Caco-2 (cell line): ENCODE results near the gene SLC30A3. TPM values are rescaled to one million over a fixed set of nuclear protein-coding genes. Genes with fewer than 3 reads are reported as not detected.

Source experiments
- BruUV-seq: library from RNA; stranded (reverse); fragments of 400-500 nt; replicated peaks from 2 replicates; lab custom pipeline; 2021; lab: Mats Ljungman, UMichigan
- CTCF ChIA-PET: fragments of 300-600 bp; sonication (Branson Sonifier 250); formaldehyde crosslinking; loops from one replicate; lab custom pipeline; 2022; ENCODE audit warnings: antibody characterized with exemption; lab: Charles Lee
- POLR2A ChIA-PET: fragments of 300-600 bp; sonication (Branson Sonifier 250); formaldehyde crosslinking; loops from one replicate; lab custom pipeline; 2022; ENCODE audit warnings: antibody characterized with exemption; lab: Charles Lee
- DNase-seq, 2 experiments: peaks; one replicate each; pipeline versions ENCODE4 v3.0.0 to v3.0.0-alpha.2; 2020 to 2022
- H3K27me3 ChIP-seq: replicated peaks from 2 replicates; pipeline ENCODE4 v1.6.0; 2011; ENCODE audit warnings: low read length; ENCODE audit not compliant: control insufficient read depth, insufficient read depth
- H3K36me3 ChIP-seq: 2 replicates; pipeline ENCODE4 v1.5.1; 2011; ENCODE audit warnings: low read length; ENCODE audit not compliant: control insufficient read depth, insufficient read depth
- H3K4me1 ChIP-seq: fragments of 250-450 bp; sonication (Bioruptor Pico); 2 replicates; pipeline ENCODE4 v1.5.1; 2020; ENCODE audit warnings: mild to moderate bottlenecking
- H3K4me3 ChIP-seq: 2 replicates; pipeline ENCODE4 v1.5.1; 2011; ENCODE audit warnings: low read depth, mild to moderate bottlenecking, control low read depth, low read length
- H3K9me3 ChIP-seq: fragments of 250-450 bp; sonication (Bioruptor Pico); 2 replicates; pipeline ENCODE4 v1.5.1; 2020; ENCODE audit warnings: mild to moderate bottlenecking, moderate library complexity
- H3K27ac Mint-ChIP-seq: one replicate; pipeline ENCODE4 v1.8.0; 2022; ENCODE audit warnings: mixed read lengths; ENCODE audit not compliant: unreplicated experiment
- H3K27me3 Mint-ChIP-seq: one replicate; pipeline ENCODE4 v1.8.0; 2022; ENCODE audit warnings: mixed read lengths; ENCODE audit not compliant: insufficient read depth, unreplicated experiment
- H3K36me3 Mint-ChIP-seq: one replicate; pipeline ENCODE4 v1.8.0; 2022; ENCODE audit warnings: mild to moderate bottlenecking, mixed read lengths; ENCODE audit not compliant: insufficient read depth, unreplicated experiment
- H3K4me1 Mint-ChIP-seq: one replicate; pipeline ENCODE4 v1.8.0; 2022; ENCODE audit warnings: low read depth, mixed read lengths; ENCODE audit not compliant: unreplicated experiment
- H3K4me3 Mint-ChIP-seq: one replicate; pipeline ENCODE4 v1.8.0; 2022; ENCODE audit warnings: mild to moderate bottlenecking, moderate library complexity, mixed read lengths; ENCODE audit not compliant: unreplicated experiment
- H3K9me3 Mint-ChIP-seq: one replicate; pipeline ENCODE4 v1.8.0; 2022; ENCODE audit warnings: mixed read lengths; ENCODE audit not compliant: unreplicated experiment
- CTCF ChIP-seq, 2 experiments: fragments of 200-600 bp in 1 of 2; IDR thresholded peaks; 1 replicate in 1 of 2; 2 replicates in 1 of 2; pipeline versions ENCODE4 v1.5.1 to v1.8.0; 2011 to 2022; ENCODE audit warnings: antibody characterized with exemption in 1 of 2, control low read depth in 1 of 2, inconsistent platforms in 1 of 2, low read depth in 1 of 2, low read length in 1 of 2, mild to moderate bottlenecking in 1 of 2, moderate library complexity in 1 of 2; ENCODE audit not compliant: insufficient read depth in 1 of 2, severe bottlenecking in 1 of 2, unreplicated experiment in 1 of 2
- intact Hi-C: fragments of 100-400 bp; cut with micrococcal nuclease; formaldehyde crosslinking; loops from one replicate; pipeline ENCODE4 v1.10.0; 2022; ENCODE audit not compliant: unreplicated experiment
- total RNA-seq: library from RNA; stranded (reverse); gene quantifications from 2 replicates; pipeline ENCODE4 v1.2.3, GENCODE V29; 2022

Gene SLC30A3
- total RNA-seq, 1 experiment from 2014 or later = 4.3 TPM

DNA sequence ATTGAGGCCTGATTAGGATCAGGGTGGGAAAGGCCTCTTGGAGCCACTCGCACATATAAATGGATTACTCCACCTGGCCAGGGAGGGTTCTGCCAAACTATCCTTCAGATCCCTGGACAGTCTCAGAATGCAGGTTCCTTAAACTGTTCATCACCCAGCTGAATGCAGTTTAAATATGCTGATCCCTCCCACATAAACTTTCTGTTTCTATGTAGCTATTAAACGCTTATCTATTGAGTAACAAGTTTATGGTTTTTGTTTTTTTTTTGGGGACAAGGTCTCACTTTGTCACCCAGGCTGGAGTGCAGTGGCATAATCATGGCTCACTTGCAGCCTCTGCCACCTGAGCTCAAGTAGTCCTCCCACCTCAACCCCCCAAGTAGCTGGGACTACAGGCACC lies 43.8 kb downstream of the SLC30A3 start:
- Mint-ChIP-seq H3K27me3 (no peaks in the 10 kb centered on the region), H3K36me3 (peaks cover 66% of the 10 kb centered on the region), H3K27ac (no peak overlapping the region), H3K9me3 (no peaks in the 10 kb centered on the region), H3K4me3 (peak overlapping the region; percentile 98), H3K4me1 (peaks cover 17% of the 10 kb centered on the region)
- H3K9me3 ChIP-seq = no peaks in the 10 kb centered on the region
- TF ChIP-seq CTCF (IDR thresholded peaks at IDR 0.05; ENCODE audit: insufficient read depth in 1 of 2, low read depth in 1 of 2, low read length in 1 of 2, severe bottlenecking in 1 of 2, unreplicated experiment in 1 of 2) = no peak
- H3K4me3 ChIP-seq = no peak overlapping the region
- ChIA-PET POLR2A (no interaction called here), CTCF (interaction anchor here (0.6 kb wide), 1 partner anchor 10 kb away, joined by 4 read pairs; no protein-coding TSS in a partner anchor)
- peaks cover 8% of the 10 kb centered on the region for H3K36me3 ChIP-seq
- peaks cover 16% of the 10 kb centered on the region for H3K4me1 ChIP-seq
- no peaks in the 10 kb centered on the region for H3K27me3 ChIP-seq
- no TSS peak for BruUV-seq
- intact Hi-C loops = loop anchor here (5.0 kb wide), 1 partner anchor 43 kb away; the partner anchor contains the start of gene SLC30A3
- no peak for DNase-seq

DNA sequence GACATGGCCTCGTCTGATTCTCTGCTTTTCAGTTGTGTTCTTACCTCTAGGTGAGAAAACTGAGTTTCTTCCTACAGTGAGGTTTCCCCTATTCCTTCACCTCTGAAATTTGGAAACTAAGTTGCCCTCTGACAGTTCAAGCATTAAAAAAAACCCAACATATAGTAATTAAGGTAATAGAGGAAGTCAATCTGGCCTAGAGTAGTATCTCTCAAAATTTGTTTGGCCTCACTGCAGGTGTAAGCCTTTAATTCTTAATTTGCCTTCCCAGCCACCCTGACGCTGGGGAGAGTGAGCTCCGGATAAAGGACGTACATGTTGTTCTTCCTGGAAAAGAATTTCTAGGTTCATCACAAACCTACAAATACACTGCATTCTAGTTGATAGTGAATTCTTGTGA lies 44.2 kb downstream of the SLC30A3 start:
- H3K4me1 Mint-ChIP-seq = peaks cover 20% of the 10 kb centered on the region
- TF ChIP-seq CTCF (IDR thresholded peaks at IDR 0.05; ENCODE audit: insufficient read depth in 1 of 2, low read depth in 1 of 2, low read length in 1 of 2, severe bottlenecking in 1 of 2, unreplicated experiment in 1 of 2) = no peak
- Histone ChIP-seq H3K36me3 (peaks cover 8% of the 10 kb centered on the region), H3K27me3 (no peaks in the 10 kb centered on the region), H3K4me1 (peaks cover 19% of the 10 kb centered on the region), H3K9me3 (no peaks in the 10 kb centered on the region), H3K4me3 (peak overlapping the region; percentile 88; the same call in 1 of the 2 replicates)
- H3K4me3 Mint-ChIP-seq = peak overlapping the region; percentile 98
- peaks cover 64% of the 10 kb centered on the region for H3K36me3 Mint-ChIP-seq
- POLR2A ChIA-PET = interaction anchor here (1.6 kb wide), 1 partner anchor 75 kb away, joined by 3 read pairs; no protein-coding TSS in a partner anchor
- no peak overlapping the region for H3K27ac Mint-ChIP-seq
- H3K9me3 Mint-ChIP-seq = no peaks in the 10 kb centered on the region
- no peak for DNase-seq
- CTCF ChIA-PET = interaction anchor here (0.6 kb wide), 1 partner anchor 9 kb away, joined by 4 read pairs; no protein-coding TSS in a partner anchor
- intact Hi-C loops = loop anchor here (5.0 kb wide), 1 partner anchor 44 kb away; the partner anchor contains the start of gene SLC30A3
- H3K27me3 Mint-ChIP-seq = no peaks in the 10 kb centered on the region
- no TSS peak for BruUV-seq

DNA sequence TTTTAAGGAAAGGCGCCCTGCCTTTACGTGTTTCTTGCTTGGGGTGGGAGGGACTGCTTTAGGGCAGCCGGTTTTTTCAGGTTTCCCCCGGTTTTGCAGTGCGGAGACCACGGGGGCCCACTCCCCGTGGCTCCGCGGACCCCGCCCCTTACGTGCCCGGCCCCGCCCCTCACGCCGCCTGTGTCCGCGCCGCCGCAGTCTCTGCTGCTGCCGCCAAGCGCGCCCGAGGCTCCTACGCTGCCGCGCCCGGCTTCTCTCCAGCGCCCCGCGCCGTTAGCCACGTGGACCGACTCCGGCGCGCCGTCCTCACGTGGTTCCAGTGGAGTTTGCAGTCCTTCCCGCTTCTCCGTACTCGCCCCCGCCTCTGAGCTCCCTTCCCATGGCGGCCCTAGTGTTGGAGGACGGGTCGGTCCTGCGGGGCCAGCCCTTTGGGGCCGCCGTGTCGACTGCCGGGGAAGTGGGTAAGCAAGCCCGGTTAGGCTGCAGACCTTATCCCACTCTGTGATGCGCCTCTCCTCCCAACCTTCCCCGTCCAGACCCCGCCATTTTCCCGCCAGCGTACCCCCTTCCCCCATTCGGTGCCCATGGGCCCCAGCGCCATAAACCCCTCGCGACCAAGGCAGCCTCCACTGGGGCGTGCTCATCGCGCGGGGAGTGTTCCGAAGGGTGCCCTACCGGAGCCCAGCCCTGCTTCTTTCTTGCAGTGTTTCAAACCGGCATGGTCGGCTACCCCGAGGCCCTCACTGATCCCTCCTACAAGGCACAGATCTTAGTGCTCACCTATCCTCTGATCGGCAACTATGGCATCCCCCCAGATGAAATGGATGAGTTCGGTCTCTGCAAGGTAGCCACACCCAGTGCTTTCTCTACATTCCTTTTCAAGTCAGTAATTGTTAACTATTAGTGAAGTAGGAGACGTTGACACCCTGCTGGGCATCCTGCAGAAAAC lies 45.4 kb downstream of the SLC30A3 start, which contains the start of gene CAD:
Gene CAD, plus strand, starts transcription at position 197 of the 949 bp plus-strand sequence. Its CDS starts 183 bp downstream, at position 380.
- BruUV-seq = TSS peak; percentile 15
- peak; percentile 87 to 93 for DNase-seq
- Mint-ChIP-seq H3K4me1 (peaks cover 23% of the 10 kb centered on the region), H3K27ac (peak within 1 kb of the TSS; percentile 98), H3K27me3 (no peaks in the 10 kb centered on the region), H3K4me3 (peak within 1 kb of the TSS; percentile 98), H3K36me3 (peaks cover 65% of the 10 kb centered on the region), H3K9me3 (no peaks in the 10 kb centered on the region)
- ChIA-PET CTCF (no interaction called here), POLR2A (interaction anchor here (0.5 to 1.6 kb wide), 3 partner anchors 76 to 131 kb away, joined by 3 read pairs; partner anchors contain the start of gene KHK)
- Histone ChIP-seq H3K4me1 (peaks cover 23% of the 10 kb centered on the region), H3K4me3 (peak within 1 kb of the TSS; percentile 88), H3K36me3 (peaks cover 7% of the 10 kb centered on the region), H3K27me3 (no peaks in the 10 kb centered on the region), H3K9me3 (no peaks in the 10 kb centered on the region)
- peak; percentile 18 to 21 for TF ChIP-seq CTCF (IDR thresholded peaks at IDR 0.05; ENCODE audit: insufficient read depth in 1 of 2, low read depth in 1 of 2, low read length in 1 of 2, severe bottlenecking in 1 of 2, unreplicated experiment in 1 of 2)
- intact Hi-C loops = loop anchor here (5.0 kb wide), 1 partner anchor 45 kb away; the partner anchor contains the start of gene SLC30A3
